Peyer's patch (tissue), 4 donors: ENCODE data around the gene NUP107. TPM values are rescaled to one million over a fixed set of nuclear protein-coding genes. Genes with fewer than 3 reads are reported as not detected.

Experiments
- DNase-seq, 3 donors: peaks; one replicate each; pipeline ENCODE4 v3.0.0-alpha.2; 2017 to 2019
- H3K27ac ChIP-seq, 4 donors: fragments of 200-600 bp; sonication (generic); one replicate each; pipeline ENCODE4 v1.5.1; 2016 to 2019
- H3K27me3 ChIP-seq, 2 donors: fragments of 200-600 bp; sonication (generic); one replicate each; pipeline ENCODE4 v1.5.1; 2019
- H3K36me3 ChIP-seq, 3 donors: fragments of 200-600 bp; sonication (generic); one replicate each; pipeline ENCODE4 v1.5.1; 2016 to 2019
- H3K4me1 ChIP-seq, 4 donors: fragments of 200-600 bp; sonication (generic); one replicate each; pipeline ENCODE4 v1.5.1; 2016 to 2019
- H3K4me3 ChIP-seq, 4 donors: fragments of 200-600 bp; sonication (generic); 1 replicate in 3 of 4; 2 replicates in 1 of 4; pipeline ENCODE4 v1.5.1; 2016 to 2019; ENCODE audit warnings: mild to moderate bottlenecking in 1 of 4
- H3K9me3 ChIP-seq, 4 donors: fragments of 200-600 bp; sonication (generic); one replicate each; pipeline ENCODE4 v1.5.1; 2016 to 2019; ENCODE audit warnings: mild to moderate bottlenecking in 1 of 4
- CTCF ChIP-seq, 6 experiments: fragments of 450-650 bp in 4 of 6; fragments of 200-600 bp in 2 of 6; sonication (generic) in 1 of 6; IDR thresholded peaks; one replicate each; pipeline ENCODE4 v1.5.1; 2017 to 2019; ENCODE audit warnings: antibody characterized with exemption in 6 of 6, mild to moderate bottlenecking in 3 of 6, moderate library complexity in 1 of 6
- POLR2A ChIP-seq, 2 donors: fragments of 450-650 bp; IDR thresholded peaks; one replicate each; pipeline ENCODE4 v1.5.1; 2017; ENCODE audit warnings: antibody characterized with exemption in 2 of 2, mild to moderate bottlenecking in 2 of 2, moderate library complexity in 2 of 2
- total RNA-seq, 4 donors: library from RNA; depleted of rRNA; stranded (reverse); fragments of >200 nt; gene quantifications; one replicate each; pipeline ENCODE4 v1.1.0, GENCODE V29; 2016

NUP107 gene
- total RNA-seq, 4 donors from 2014 or later: 24.3 to 58.6 (median 36.1) TPM

DNA sequence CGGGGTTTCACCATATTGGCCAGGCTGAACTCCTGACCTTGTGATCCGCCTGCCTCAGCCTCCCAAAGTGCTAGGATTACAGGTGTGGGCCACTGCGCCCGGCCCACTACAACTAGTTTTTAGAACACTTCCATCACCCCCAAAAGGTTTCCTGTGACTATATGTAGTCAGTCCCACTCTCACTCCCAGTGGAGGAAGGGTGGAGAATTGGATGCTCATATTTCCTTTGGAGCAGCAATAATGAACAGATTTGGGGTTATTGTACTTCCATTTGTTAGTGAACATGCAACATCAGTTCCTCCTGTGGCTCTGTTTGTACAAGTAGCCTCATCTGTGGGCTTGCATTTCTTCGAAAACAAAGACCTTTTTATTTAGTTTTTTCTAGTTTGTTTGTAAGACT is 40.3 kb upstream of the NUP107 start:
- TF ChIP-seq POLR2A (IDR thresholded peaks at IDR 0.05) (no peak), CTCF (IDR thresholded peaks at IDR 0.05) (no peak)
- no peak overlapping the region for H3K27ac ChIP-seq
- H3K4me3 ChIP-seq: no peak overlapping the region
- H3K36me3 ChIP-seq: peaks cover 0 to 21% (median 0%) of the 10 kb centered on the region in 3 donors
- no peaks in the 10 kb centered on the region for H3K9me3 ChIP-seq
- H3K27me3 ChIP-seq: no peaks in the 10 kb centered on the region
- no peaks in the 10 kb centered on the region for H3K4me1 ChIP-seq
- DNase-seq: no peak

GRCh38 chr12:68647507-68647906 is 39.3 kb upstream of the NUP107 start:
- Histone ChIP-seq H3K4me1 (no peaks in the 10 kb centered on the region), H3K36me3 (peaks cover 0 to 32% (median 0%) of the 10 kb centered on the region in 3 donors), H3K4me3 (no peak overlapping the region), H3K9me3 (no peaks in the 10 kb centered on the region), H3K27ac (no peak overlapping the region), H3K27me3 (no peaks in the 10 kb centered on the region)
- TF ChIP-seq POLR2A (IDR thresholded peaks at IDR 0.05) (no peak), CTCF (IDR thresholded peaks at IDR 0.05) (no peak)
- DNase-seq: no peak

DNA sequence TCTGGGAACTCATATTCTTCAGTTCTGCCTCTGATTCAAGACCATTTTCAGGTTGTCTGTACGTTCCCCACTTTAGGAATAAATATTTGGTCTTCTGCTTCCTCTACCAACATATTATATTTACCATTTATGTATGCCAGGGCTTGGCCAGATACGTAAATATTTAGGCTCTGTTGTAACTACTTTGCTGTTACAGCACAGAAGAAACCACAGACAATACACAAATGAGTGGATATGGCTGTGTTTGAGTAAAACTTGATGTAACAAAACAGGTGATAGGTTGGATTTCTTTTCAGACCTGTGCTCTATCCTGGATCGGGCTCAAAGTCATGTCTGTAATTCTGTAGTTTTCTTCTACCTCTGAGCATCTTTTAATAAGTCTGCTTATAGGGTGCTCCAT is 38.6 kb upstream of the NUP107 start:
- Histone ChIP-seq H3K4me1 (no peaks in the 10 kb centered on the region), H3K9me3 (no peaks in the 10 kb centered on the region), H3K36me3 (peaks cover 0 to 38% (median 0%) of the 10 kb centered on the region in 3 donors), H3K4me3 (no peak overlapping the region), H3K27ac (no peak overlapping the region), H3K27me3 (no peaks in the 10 kb centered on the region)
- DNase-seq: no peak
- TF ChIP-seq POLR2A (IDR thresholded peaks at IDR 0.05) (no peak), CTCF (IDR thresholded peaks at IDR 0.05) (no peak)

DNA sequence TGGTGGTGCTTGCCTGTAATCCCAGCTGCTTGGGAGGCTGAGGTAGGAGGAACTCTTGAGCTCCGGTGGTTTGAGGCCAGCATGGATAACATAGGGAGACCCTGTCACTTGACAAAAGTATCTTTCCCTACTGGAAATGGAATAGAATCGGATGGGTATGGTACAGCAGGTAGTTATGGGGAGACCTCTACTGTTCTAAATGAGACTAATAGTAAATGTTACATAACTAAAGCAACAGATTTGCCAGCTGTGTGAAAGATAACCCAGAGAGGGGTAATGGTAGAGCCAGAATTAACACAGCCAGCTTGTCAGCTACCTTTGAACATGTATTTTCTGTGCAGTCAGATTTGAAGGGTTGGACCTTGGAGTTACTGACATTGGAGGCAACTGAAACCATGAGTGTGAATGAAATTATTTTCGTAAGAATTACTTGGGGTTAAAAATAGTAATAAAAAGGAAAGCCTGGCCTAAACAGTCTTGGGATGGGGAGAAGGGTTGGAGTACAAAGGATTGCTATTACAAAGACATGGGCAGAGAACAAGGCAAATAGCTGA is 21.7 kb upstream of the NUP107 start:
- H3K9me3 ChIP-seq: no peaks in the 10 kb centered on the region
- peaks cover 0 to 15% (median 0%) of the 10 kb centered on the region in 3 donors for H3K36me3 ChIP-seq
- TF ChIP-seq POLR2A (IDR thresholded peaks at IDR 0.05) (no peak), CTCF (IDR thresholded peaks at IDR 0.05) (no peak)
- H3K4me1 ChIP-seq: no peaks in the 10 kb centered on the region
- no peak overlapping the region for H3K4me3 ChIP-seq
- DNase-seq: no peak
- H3K27me3 ChIP-seq: no peaks in the 10 kb centered on the region
- no peak overlapping the region for H3K27ac ChIP-seq

DNA sequence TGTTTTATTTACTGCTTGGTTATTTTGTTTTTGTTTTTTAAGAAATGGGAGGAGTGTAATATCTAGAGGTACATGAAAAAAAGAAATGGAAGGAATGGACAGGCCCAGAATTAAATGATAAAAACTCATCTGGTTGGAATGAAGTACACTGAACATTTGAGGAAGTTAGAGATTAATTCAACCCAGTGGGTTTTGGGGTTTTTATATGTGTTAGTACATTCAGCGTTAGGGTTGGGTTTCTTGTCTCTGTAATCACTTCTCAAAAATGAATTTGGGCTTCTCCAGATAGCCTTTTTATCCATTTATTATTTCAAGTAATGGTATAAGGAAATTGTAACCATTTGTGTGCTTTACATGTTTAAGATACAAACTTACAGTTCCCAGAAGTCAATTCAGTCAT is 19.5 kb upstream of the NUP107 start:
- Histone ChIP-seq H3K4me1 (no peaks in the 10 kb centered on the region), H3K27ac (no peak overlapping the region), H3K4me3 (no peak overlapping the region), H3K27me3 (no peaks in the 10 kb centered on the region), H3K36me3 (no peaks in the 10 kb centered on the region), H3K9me3 (no peaks in the 10 kb centered on the region)
- no peak for DNase-seq
- TF ChIP-seq POLR2A (IDR thresholded peaks at IDR 0.05) (no peak), CTCF (IDR thresholded peaks at IDR 0.05) (no peak)

DNA sequence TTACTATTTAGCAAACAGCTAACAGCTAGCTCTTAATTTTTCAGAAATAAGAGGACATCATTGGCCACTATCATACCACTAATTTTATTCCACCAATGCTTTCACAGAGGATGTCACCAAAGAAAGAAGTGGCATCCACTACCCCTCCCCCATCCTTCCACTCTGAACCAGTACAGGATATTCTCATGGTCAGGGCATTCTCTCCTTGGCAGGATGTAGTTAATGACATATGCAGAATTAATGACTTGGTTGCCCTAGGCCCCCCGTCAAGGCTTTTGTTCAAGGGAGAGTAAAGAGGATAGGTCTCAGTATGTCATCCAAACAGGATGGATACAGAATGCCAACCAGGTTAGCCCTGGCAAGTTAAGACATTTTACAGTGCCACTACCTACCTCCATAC is 18.9 kb upstream of the NUP107 start:
- Histone ChIP-seq H3K9me3 (no peaks in the 10 kb centered on the region), H3K27me3 (no peaks in the 10 kb centered on the region), H3K27ac (no peak overlapping the region), H3K4me1 (no peaks in the 10 kb centered on the region), H3K4me3 (no peak overlapping the region), H3K36me3 (no peaks in the 10 kb centered on the region)
- DNase-seq: no peak
- TF ChIP-seq POLR2A (IDR thresholded peaks at IDR 0.05) (no peak), CTCF (IDR thresholded peaks at IDR 0.05) (no peak)
